Vagina (tissue), 2 donors: ENCODE results near the gene RBBP8NL. TPM values are rescaled to one million over a fixed set of nuclear protein-coding genes. Genes with fewer than 3 reads are reported as not detected.
A peak's percentile ranks its signal among the peaks of the same experiment; 100 is the strongest.
"Not testable (repeated sequence)": the region's sequence is repeated elsewhere in the genome, so short reads cannot be mapped to it uniquely, and the experiment has no call there.

Experiments
- DNase-seq, 2 donors: peaks; one replicate each; pipeline ENCODE4 v3.0.0-alpha.2; 2017; ENCODE audit errors: extremely low spot score in 2 of 2
- H3K27ac ChIP-seq: fragments of 200-600 bp; sonication (generic); one replicate; pipeline ENCODE4 v1.5.1; 2019
- H3K27me3 ChIP-seq: fragments of 200-600 bp; sonication (generic); one replicate; pipeline ENCODE4 v1.5.1; 2019
- H3K36me3 ChIP-seq, 2 donors: fragments of 200-600 bp; sonication (generic); one replicate each; pipeline ENCODE4 v1.5.1; 2017 to 2019
- H3K4me1 ChIP-seq: fragments of 200-600 bp; sonication (generic); one replicate; pipeline ENCODE4 v1.5.1; 2019
- H3K4me3 ChIP-seq, 2 donors: fragments of 200-600 bp; sonication (generic); 1 replicate in 1 of 2; 2 replicates in 1 of 2; pipeline ENCODE4 v1.5.1; 2016 to 2019
- H3K9me3 ChIP-seq: fragments of 200-600 bp; sonication (generic); one replicate; pipeline ENCODE4 v1.5.1; 2019
- POLR2A ChIP-seq, 2 donors: fragments of 450-650 bp; IDR thresholded peaks; one replicate each; pipeline ENCODE4 v1.6.1; 2017; ENCODE audit warnings: antibody characterized with exemption in 2 of 2, mild to moderate bottlenecking in 2 of 2, moderate library complexity in 2 of 2
- POLR2AphosphoS5 ChIP-seq, 2 donors: sonication (generic); formaldehyde crosslinking; IDR thresholded peaks; one replicate each; pipeline ENCODE4 v1.9.0; 2017; ENCODE audit warnings: antibody characterized with exemption in 2 of 2, mild to moderate bottlenecking in 2 of 2, low read depth in 1 of 2; ENCODE audit not compliant: insufficient read depth in 1 of 2
- intact Hi-C: fragments of 100-400 bp; cut with DNase I; formaldehyde crosslinking; loops from one replicate; pipeline ENCODE4 v1.15.1; 2023
- total RNA-seq: library from RNA; depleted of rRNA; stranded (reverse); fragments of >200 nt; gene quantifications from one replicate; pipeline ENCODE4 v1.2.3, GENCODE V29; 2016
- TF ChIP-seq, protein P1 (sequence below), 3 experiments: fragments of 450-650 bp in 2 of 3; fragments of 200-600 bp in 1 of 3; sonication (generic) in 1 of 3; IDR thresholded peaks; one replicate each; pipeline ENCODE4 v1.5.1; 2017 to 2019; ENCODE audit warnings: antibody characterized with exemption in 3 of 3, mild to moderate bottlenecking in 2 of 3, moderate library complexity in 2 of 3

The RBBP8NL gene
- total RNA-seq, 1 donor from 2014 or later: 1.7 TPM

DNA sequence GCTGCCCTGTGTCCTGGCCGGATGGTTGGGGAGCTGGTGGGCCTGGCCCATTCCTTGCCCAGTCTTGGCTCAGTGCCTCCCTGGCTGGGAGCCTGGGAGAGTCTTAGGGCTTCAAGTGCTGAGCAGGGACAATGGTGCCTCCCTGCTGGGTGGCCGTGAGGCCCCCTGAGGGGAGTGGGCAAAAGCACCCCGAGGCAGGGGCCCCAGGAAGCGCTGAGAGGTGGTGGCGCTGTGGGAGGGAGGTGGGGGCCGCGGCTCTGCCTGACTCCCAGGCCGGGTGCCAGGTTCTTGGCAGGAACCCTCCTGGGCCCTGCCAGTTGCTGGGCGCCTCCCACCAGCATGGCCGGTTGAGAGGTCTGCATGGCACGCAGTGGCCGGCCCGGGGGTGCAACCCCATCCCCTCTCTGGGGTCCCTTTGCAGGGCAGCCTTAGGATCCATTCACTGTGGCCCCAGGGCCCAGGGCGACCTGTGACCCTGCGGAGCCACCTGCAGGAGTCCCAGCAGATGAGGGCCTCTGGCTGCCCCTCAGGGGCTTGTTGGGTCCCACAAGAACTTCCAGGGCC is 49.6 kb downstream of the RBBP8NL start:
- no peak overlapping the region for H3K4me3 ChIP-seq
- intact Hi-C loops: no loop called here
- H3K27ac ChIP-seq: peak overlapping the region; percentile 62
- no peaks in the 10 kb centered on the region for H3K9me3 ChIP-seq
- no peaks in the 10 kb centered on the region for H3K36me3 ChIP-seq
- no peak for TF ChIP-seq POLR2AphosphoS5 (IDR thresholded peaks at IDR 0.05; ENCODE audit: insufficient read depth in 1 of 2, low read depth in 1 of 2)
- no peak for DNase-seq
- peaks cover 76% of the 10 kb centered on the region for H3K4me1 ChIP-seq
- no peaks in the 10 kb centered on the region for H3K27me3 ChIP-seq

DNA sequence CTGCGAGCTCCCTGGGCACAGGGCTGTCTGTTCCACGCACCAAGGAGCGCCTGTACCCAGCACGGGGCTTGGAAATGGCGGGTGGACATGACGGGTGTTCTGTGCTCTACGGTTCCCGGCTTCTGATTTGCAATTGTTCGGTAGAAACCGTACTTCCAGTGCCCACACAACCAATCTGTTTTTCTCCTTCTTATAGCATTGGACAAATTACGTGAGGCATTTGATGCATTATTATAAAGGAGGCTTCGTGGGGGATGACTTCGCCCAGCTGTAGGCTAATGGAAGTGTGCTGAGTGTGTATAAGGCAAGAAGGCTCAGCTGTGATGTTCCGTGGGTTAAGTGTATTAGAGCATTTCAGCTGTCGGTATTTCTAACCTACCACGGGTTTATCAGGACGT is 50.3 kb downstream of the RBBP8NL start:
- intact Hi-C loops: no loop called here
- Histone ChIP-seq H3K4me3 (no peak overlapping the region), H3K9me3 (no peaks in the 10 kb centered on the region), H3K27ac (peak overlapping the region; percentile 74), H3K36me3 (no peaks in the 10 kb centered on the region), H3K27me3 (no peaks in the 10 kb centered on the region), H3K4me1 (peaks cover 72% of the 10 kb centered on the region)
- no peak for TF ChIP-seq POLR2A (IDR thresholded peaks at IDR 0.05)
- no peak for TF ChIP-seq POLR2AphosphoS5 (IDR thresholded peaks at IDR 0.05; ENCODE audit: insufficient read depth in 1 of 2, low read depth in 1 of 2)
- TF ChIP-seq, protein P1, sequence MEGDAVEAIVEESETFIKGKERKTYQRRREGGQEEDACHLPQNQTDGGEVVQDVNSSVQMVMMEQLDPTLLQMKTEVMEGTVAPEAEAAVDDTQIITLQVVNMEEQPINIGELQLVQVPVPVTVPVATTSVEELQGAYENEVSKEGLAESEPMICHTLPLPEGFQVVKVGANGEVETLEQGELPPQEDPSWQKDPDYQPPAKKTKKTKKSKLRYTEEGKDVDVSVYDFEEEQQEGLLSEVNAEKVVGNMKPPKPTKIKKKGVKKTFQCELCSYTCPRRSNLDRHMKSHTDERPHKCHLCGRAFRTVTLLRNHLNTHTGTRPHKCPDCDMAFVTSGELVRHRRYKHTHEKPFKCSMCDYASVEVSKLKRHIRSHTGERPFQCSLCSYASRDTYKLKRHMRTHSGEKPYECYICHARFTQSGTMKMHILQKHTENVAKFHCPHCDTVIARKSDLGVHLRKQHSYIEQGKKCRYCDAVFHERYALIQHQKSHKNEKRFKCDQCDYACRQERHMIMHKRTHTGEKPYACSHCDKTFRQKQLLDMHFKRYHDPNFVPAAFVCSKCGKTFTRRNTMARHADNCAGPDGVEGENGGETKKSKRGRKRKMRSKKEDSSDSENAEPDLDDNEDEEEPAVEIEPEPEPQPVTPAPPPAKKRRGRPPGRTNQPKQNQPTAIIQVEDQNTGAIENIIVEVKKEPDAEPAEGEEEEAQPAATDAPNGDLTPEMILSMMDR (IDR thresholded peaks at IDR 0.05): no peak
- no peak for DNase-seq

DNA sequence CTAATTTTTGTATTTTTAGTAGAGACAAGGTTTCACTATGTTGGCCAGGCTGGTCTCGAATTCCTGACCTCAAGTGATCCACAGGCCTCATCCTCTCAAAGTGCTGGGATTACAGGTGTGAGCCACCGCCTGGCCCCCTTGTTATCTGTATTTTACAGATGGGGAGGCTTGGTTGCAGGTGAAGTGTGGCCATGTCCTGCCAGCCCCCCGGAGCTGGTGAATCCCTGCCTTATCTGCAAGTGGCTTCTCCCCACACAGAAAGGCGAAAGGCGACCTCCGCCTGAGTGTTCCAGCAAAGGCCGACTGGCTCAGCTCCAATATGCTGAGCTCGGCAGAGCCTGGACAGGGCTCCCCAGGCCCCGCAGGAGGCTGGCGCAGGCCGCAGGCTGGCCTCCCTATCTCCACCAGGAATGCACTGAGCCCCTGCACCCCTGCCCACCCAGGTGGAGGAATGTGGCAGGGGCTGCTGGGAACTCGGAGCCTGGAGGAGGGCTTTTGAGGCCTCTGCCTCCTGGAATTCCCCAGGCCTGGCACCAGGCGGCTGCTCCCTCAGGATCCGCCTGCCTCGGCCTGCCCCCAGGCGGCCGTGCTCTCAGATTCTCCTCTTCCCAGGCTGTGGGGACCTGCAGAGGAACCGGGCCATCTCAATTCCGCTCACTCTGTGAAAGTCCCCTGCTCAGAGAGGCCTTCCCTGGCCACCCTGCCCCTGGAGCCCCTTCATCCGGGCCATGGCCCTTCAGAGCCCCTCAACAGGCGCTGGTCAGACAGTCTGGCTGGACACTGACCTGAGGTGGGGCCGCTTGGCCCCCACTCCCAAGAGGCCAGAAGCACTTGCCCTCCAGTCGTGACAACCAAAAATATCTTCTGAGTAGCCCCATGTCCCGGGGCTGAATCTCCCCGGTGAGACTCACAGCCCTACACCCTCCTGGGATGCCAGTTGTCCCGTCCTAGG is 51.0 kb downstream of the RBBP8NL start:
- Histone ChIP-seq H3K4me1 (peaks cover 73% of the 10 kb centered on the region), H3K27ac (peak overlapping the region; percentile 74), H3K9me3 (no peaks in the 10 kb centered on the region), H3K4me3 (no peak overlapping the region), H3K36me3 (no peaks in the 10 kb centered on the region), H3K27me3 (no peaks in the 10 kb centered on the region)
- no peak for DNase-seq
- TF ChIP-seq POLR2AphosphoS5 (IDR thresholded peaks at IDR 0.05; ENCODE audit: insufficient read depth in 1 of 2, low read depth in 1 of 2) (peak in 1 of 2 donors; percentile 46), POLR2A (IDR thresholded peaks at IDR 0.05) (no peak)
- TF ChIP-seq, protein P1 (IDR thresholded peaks at IDR 0.05): peak in 1 of 3 experiments; percentile 40
- intact Hi-C loops: no loop called here

DNA sequence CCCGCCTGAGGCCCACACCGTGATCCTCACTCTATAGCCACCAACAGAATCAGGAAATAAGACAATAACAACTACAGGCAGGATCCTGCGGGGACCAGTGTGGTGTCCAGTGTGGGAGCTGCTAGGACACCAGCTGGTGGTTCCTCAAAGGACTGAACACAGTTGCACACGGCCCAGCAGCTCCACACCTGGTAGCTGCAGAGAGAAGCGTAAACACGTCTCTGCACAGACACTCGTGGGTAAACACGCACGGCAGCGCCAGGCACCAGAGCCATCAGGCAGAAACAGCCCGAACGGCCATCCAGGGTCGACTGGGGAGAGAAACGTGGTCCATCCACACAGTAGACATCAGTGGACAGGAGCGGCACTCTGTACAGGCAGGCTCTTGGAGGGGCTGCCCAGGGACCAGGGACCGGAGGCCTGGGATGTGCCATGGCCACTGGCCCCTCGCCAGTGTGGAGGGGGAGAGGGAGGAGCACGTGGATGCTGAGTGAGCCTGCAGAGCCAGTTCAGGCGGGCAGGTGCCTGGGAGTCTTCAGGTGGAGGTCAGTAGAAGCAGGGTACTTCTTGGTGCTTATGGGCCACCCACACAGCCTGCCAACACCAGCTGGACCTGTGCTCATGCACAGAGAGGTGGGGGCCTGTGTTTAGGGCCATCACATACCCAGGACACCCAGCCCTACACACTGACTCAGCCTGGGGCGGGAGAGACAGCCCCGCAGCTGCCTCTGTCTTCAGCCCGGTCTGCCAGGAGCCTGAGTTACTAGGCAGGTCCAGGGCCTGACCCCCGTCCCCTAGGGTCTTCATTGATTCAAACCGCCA is 52.8 kb downstream of the RBBP8NL start:
- Histone ChIP-seq H3K4me1 (peaks cover 73% of the 10 kb centered on the region), H3K36me3 (no peaks in the 10 kb centered on the region), H3K27ac (peak overlapping the region; percentile 74), H3K4me3 (no peak overlapping the region), H3K9me3 (no peaks in the 10 kb centered on the region), H3K27me3 (no peaks in the 10 kb centered on the region)
- no peak for TF ChIP-seq POLR2A (IDR thresholded peaks at IDR 0.05)
- no peak for TF ChIP-seq POLR2AphosphoS5 (IDR thresholded peaks at IDR 0.05; ENCODE audit: insufficient read depth in 1 of 2, low read depth in 1 of 2)
- TF ChIP-seq, protein P1 (IDR thresholded peaks at IDR 0.05): no peak
- intact Hi-C loops: no loop called here
- DNase-seq: no peak

DNA sequence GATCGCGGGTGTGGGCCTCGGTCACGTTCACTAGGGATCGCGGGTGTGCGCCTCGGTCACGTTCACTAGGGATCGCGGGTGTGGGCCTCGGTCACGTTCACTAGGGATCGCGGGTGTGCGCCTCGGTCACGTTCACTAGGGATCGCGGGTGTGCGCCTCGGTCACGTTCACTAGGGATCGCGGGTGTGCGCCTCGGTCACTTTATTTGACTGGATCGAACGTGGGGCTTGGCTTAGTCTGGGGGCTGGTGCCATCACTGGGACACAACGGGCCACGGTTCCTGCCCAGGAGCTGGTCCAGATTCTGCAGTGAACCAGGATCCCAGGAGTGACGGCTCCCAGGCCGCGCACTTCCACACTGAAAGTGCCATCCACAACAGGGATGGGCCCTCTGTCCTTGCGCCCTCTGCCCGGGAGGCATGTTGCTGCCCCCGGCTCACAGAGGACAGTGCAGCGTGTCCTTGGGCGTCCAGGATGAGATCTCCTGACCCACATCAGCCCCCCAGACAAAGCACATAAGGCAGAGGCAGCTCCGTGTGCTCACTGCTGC is 53.6 kb downstream of the RBBP8NL start:
- H3K36me3 ChIP-seq, DNase-seq, H3K4me3 ChIP-seq, H3K9me3 ChIP-seq, intact Hi-C loops, H3K27me3 ChIP-seq, H3K27ac ChIP-seq: not testable (repeated sequence)
- H3K4me1 ChIP-seq: peaks cover 74% of the 10 kb centered on the region
